GM12878 (cell line): Measurements from ENCODE around the gene CDKN2B-AS1. TPM values are rescaled to one million over a fixed set of nuclear protein-coding genes. Genes with fewer than 3 reads are reported as not detected.
"Not testable (repeated sequence)": the region's sequence is repeated elsewhere in the genome, so short reads cannot be mapped to it uniquely, and the experiment has no call there.

Experiments used
- ATAC-seq: fragments of 200-7000 bp; cut with Tn5 transposase; 3 replicates; pipeline ENCODE4 v1.9.1; 2020; ENCODE audit warnings: mild to moderate bottlenecking, moderate library complexity
- BruUV-seq: library from RNA; stranded (reverse); fragments of 400-500 nt; replicated peaks from 2 replicates; lab custom pipeline; 2021; lab: Mats Ljungman, UMichigan
- CTCF ChIA-PET: fragments of 300-600 bp; sonication (Branson Sonifier 250); formaldehyde crosslinking; extraction: SDS; loops from one replicate; lab custom pipeline; 2021; ENCODE audit warnings: inconsistent platforms; lab: Yijun Ruan, JAX
- POLR2A ChIA-PET: fragments of 350-600 bp; formaldehyde crosslinking; extraction: SDS; loops from one replicate; lab custom pipeline; 2021; ENCODE audit warnings: inconsistent platforms; lab: Charles Lee
- RAD21 ChIA-PET: fragments of 300-600 bp; sonication (Branson Sonifier 250); formaldehyde crosslinking; loops from one replicate; lab custom pipeline; 2023; ENCODE audit warnings: antibody characterized with exemption; ENCODE audit not compliant: unreplicated experiment; lab: Charles Lee
- SMC1A ChIA-PET: fragments of 300-600 bp; sonication (Branson Sonifier 250); formaldehyde crosslinking; loops from one replicate; lab custom pipeline; 2023; ENCODE audit not compliant: unreplicated experiment, uncharacterized antibody; lab: Charles Lee
- DNase-seq: peaks from one replicate; pipeline ENCODE4 v3.0.0-alpha.2; 2011; ENCODE audit warnings: low read depth, low spot score
- FAIRE-seq: peaks from 3 replicates; lab custom pipeline; 2011; peaks lifted over from hg19 to GRCh38; lab: Jason Lieb, UNC
- H2AFZ ChIP-seq: 2 replicates; pipeline ENCODE4 v1.6.0; 2011; ENCODE audit warnings: low read depth, low read length, control low read depth; ENCODE audit not compliant: control insufficient read depth
- H3K27ac ChIP-seq: 2 replicates; pipeline ENCODE4 v1.5.1; 2011; ENCODE audit warnings: control low read depth; ENCODE audit not compliant: control insufficient read depth, insufficient read depth
- H3K27me3 ChIP-seq, 2 experiments: replicated peaks in 1 of 2; 2 replicates each; pipeline versions ENCODE4 v1.6.0 to v1.6.1; 2011; ENCODE audit warnings: low read length in 1 of 2; ENCODE audit not compliant: control insufficient read depth in 2 of 2, insufficient read depth in 2 of 2
- H3K36me3 ChIP-seq, 2 experiments: 2 replicates each; pipeline ENCODE4 v1.5.1; 2011; ENCODE audit warnings: low read length in 1 of 2; ENCODE audit not compliant: control insufficient read depth in 2 of 2, insufficient read depth in 2 of 2
- H3K4me1 ChIP-seq: 2 replicates; pipeline ENCODE4 v1.6.1; 2011; ENCODE audit warnings: mild to moderate bottlenecking, low read length, moderate library complexity, mixed read lengths; ENCODE audit not compliant: control insufficient read depth, insufficient read depth
- H3K4me2 ChIP-seq: 2 replicates; pipeline ENCODE4 v1.6.0; 2011; ENCODE audit warnings: control low read depth; ENCODE audit not compliant: control insufficient read depth, insufficient read depth
- H3K4me3 ChIP-seq: fragments of 200-600 bp; sonication (generic); 2 replicates; pipeline ENCODE4 v1.5.1; 2016
- H3K79me2 ChIP-seq: 2 replicates; pipeline ENCODE4 v1.6.0; 2011; ENCODE audit warnings: low read length; ENCODE audit not compliant: control insufficient read depth, insufficient read depth
- H3K9ac ChIP-seq: 2 replicates; pipeline ENCODE4 v1.8.0; 2011; ENCODE audit warnings: low read length, control low read depth, mixed read lengths; ENCODE audit not compliant: control insufficient read depth, insufficient read depth
- H3K9me3 ChIP-seq: replicated peaks from 3 replicates; pipeline ENCODE4 v1.5.1; 2011; ENCODE audit warnings: mild to moderate bottlenecking, low read length; ENCODE audit not compliant: control insufficient read depth, insufficient read depth
- H4K20me1 ChIP-seq: 2 replicates; pipeline ENCODE4 v1.6.0; 2011; ENCODE audit not compliant: control insufficient read depth, insufficient read depth
- EED ChIP-seq: sonication (generic); IDR thresholded peaks from 2 replicates; pipeline ENCODE4 v1.6.1; 2016; ENCODE audit warnings: antibody characterized with exemption, low read depth
- HCFC1 ChIP-seq: fragments of 150-350 bp; IDR thresholded peaks from 2 replicates; pipeline ENCODE4 v1.6.1; 2014; ENCODE audit warnings: low read length
- HSF1 ChIP-seq: fragments of 150-350 bp; IDR thresholded peaks from 2 replicates; pipeline ENCODE4 v1.6.1; 2014; ENCODE audit warnings: mild to moderate bottlenecking, low read depth, low read length
- JUND ChIP-seq: IDR thresholded peaks from 2 replicates; pipeline ENCODE4 v1.6.1; 2012; ENCODE audit warnings: low read depth, mild to moderate bottlenecking, low read length, improper control_type of control experiment, moderate library complexity
- MYB ChIP-seq: fragments of 150-350 bp; IDR thresholded peaks from 2 replicates; pipeline ENCODE4 v1.6.1; 2014; ENCODE audit warnings: mild to moderate bottlenecking, low read depth, low read length, borderline replicate concordance
- MYC ChIP-seq: IDR thresholded peaks from 2 replicates; pipeline ENCODE4 v1.6.1; 2011; ENCODE audit warnings: mild to moderate bottlenecking, low read length, moderate library complexity, inconsistent platforms; ENCODE audit not compliant: insufficient read depth, insufficient replicate concordance, insufficient read length, severe bottlenecking
- TARDBP ChIP-seq: IDR thresholded peaks from 2 replicates; pipeline ENCODE4 v1.6.1; 2016; ENCODE audit warnings: borderline replicate concordance
- USF2 ChIP-seq: IDR thresholded peaks from 2 replicates; pipeline ENCODE4 v1.6.1; 2011; ENCODE audit warnings: low read depth, low read length, improper control_type of control experiment, borderline replicate concordance
- WGBS: methylation state at CpG from one replicate; pipeline ENCODE4 v1.1.6; 2016; ENCODE audit warnings: low lambda C conversion rate; ENCODE audit not compliant: insufficient replicate concordance, insufficient coverage; ENCODE audit errors: missing lambda C conversion rate; 5-methylcytosine and 5-hydroxymethylcytosine counted together
- in situ Hi-C: fragments of 300-500 bp; cut with MboI; formaldehyde crosslinking; loops from 9 replicates; pipeline ENCODE4 v1.14.3; 2018; ENCODE audit warnings: mixed read lengths
- intact Hi-C: fragments of 100-400 bp; cut with micrococcal nuclease; formaldehyde crosslinking; loops from one replicate; pipeline ENCODE4 v1.14.2; 2022; ENCODE audit not compliant: unreplicated experiment
- polyA plus RNA-seq, 11 experiments: library from polyadenylated mRNA; depleted of rRNA in 4 of 11; unstranded in 6 of 11; stranded (reverse) in 5 of 11; fragments of >200 nt; fragmentation: Nextera tagmentation in 4 of 11; fragmentation: Illumina TruSeq in 1 of 11; extraction: Ambion mirVana in 4 of 11; extraction: Trizol in 1 of 11; gene quantifications; 1 replicate in 1 of 11; 2 replicates in 10 of 11; pipeline versions ENCODE4 v1.2.1 to v1.2.3, GENCODE V29; 2011 to 2016; ENCODE audit warnings: inconsistent platforms in 2 of 11, missing spikeins in 2 of 11, low read depth in 1 of 11
- total RNA-seq, 4 experiments: library from RNA; depleted of rRNA in 3 of 4; stranded (reverse); fragments of >200 nt in 3 of 4; fragmentation: Illumina TruSeq in 1 of 4; extraction: Trizol in 1 of 4; gene quantifications; 2 replicates each; pipeline versions ENCODE4 v1.2.1 to v1.2.3, GENCODE V29; 2013 to 2021

The CDKN2B-AS1 gene
- total and polyA plus RNA-seq, 10 of the 15 experiments (the other 5 are each of a cell fraction or from before 2014, with no cell fraction given), result 0.22 to 2.2 (median 1.0) TPM; not detected in 1

DNA sequence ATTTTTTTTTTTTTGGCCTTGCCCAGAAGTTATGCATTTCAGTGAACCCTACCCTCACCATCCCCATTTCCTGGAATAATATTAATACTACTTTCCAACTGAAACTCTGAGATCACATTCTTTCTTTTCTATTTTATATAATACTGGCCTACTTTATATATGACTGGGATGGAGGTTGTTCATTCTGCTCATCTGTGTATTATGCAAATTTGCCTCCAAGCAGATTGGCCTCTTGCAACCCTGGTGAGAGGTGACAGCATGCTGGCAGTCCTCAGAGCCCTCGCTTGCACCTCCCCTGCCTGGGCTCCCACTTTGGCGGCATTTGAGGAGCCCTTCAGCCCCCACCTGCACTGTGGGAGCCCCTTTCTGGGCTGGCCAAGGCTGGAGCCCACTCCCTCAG, 35.8 kb upstream of the CDKN2B-AS1 start:
- in situ Hi-C loops, result no loop called here
- no peaks in the 10 kb centered on the region for H3K4me1 ChIP-seq
- H3K36me3 ChIP-seq, result no peaks in the 10 kb centered on the region
- H3K27ac ChIP-seq, result no peak overlapping the region
- CTCF ChIA-PET, result no interaction called here
- no peaks in the 10 kb centered on the region for H4K20me1 ChIP-seq
- BruUV-seq, result no TSS peak
- no peaks in the 10 kb centered on the region for H3K79me2 ChIP-seq
- ATAC-seq (no peak), DNase-seq (no peak), FAIRE-seq (no peak)
- H3K4me2 ChIP-seq, result no peak overlapping the region
- RAD21 ChIA-PET, result no interaction called here
- no peak overlapping the region for H2AFZ ChIP-seq
- 69% methylated on average over 2 of the region's 2 CpGs for WGBS
- intact Hi-C loops, result no loop called here
- H3K9me3 ChIP-seq, result no peaks in the 10 kb centered on the region; the same call in 1 of the 3 replicates
- H3K27me3 ChIP-seq, result no peaks in the 10 kb centered on the region; a peak in 1 of 4 replicates
- no peak for TF ChIP-seq MYC
- no peak for TF ChIP-seq MYB
- no peak for TF ChIP-seq EED
- no peak for TF ChIP-seq TARDBP
- TF ChIP-seq JUND, result no peak
- no peak for TF ChIP-seq HCFC1
- TF ChIP-seq HSF1, result no peak
- TF ChIP-seq USF2, result no peak
- H3K4me3 ChIP-seq, result no peak overlapping the region
- POLR2A ChIA-PET, result no interaction called here
- SMC1A ChIA-PET, result no interaction called here
- no peak overlapping the region for H3K9ac ChIP-seq

GRCh38 chr9:21959268-21959667, 35.3 kb upstream of the CDKN2B-AS1 start:
- DNase-seq, SMC1A ChIA-PET, H3K9ac ChIP-seq, H3K4me1 ChIP-seq, H3K27ac ChIP-seq, H3K4me3 ChIP-seq, FAIRE-seq, H4K20me1 ChIP-seq, H3K4me2 ChIP-seq, H3K36me3 ChIP-seq, POLR2A ChIA-PET, in situ Hi-C loops, CTCF ChIA-PET, H2AFZ ChIP-seq, ATAC-seq, H3K9me3 ChIP-seq, BruUV-seq, RAD21 ChIA-PET, H3K79me2 ChIP-seq, intact Hi-C loops, H3K27me3 ChIP-seq: not testable (repeated sequence)
- 80% methylated on average over 11 of the region's 33 CpGs for WGBS
